ENCODE measurements around the gene TUBB2B.

GRCh38 chr6:3226042-3226441, 1.4 kb downstream of the TUBB2B start:
- TF ChIP-seq CTCF (IDR thresholded peaks at IDR 0.05; ENCODE audit: low read depth, low read length) (no peak), EZH2phosphoT487 (IDR thresholded peaks at IDR 0.05; ENCODE audit: low read depth) (no peak)
